ENCODE data around the gene NRG3. TPM values are rescaled to one million over a fixed set of nuclear protein-coding genes. Genes with fewer than 3 reads are reported as not detected.

Gene NRG3
- total and polyA plus RNA-seq, 11 donors: 0.11 to 0.41 (median 0.27) TPM; not detected in 7

GRCh38 chr10:82492647-82493046 is 617.7 kb downstream of the NRG3 start:
- no peak overlapping the region for H3K27ac ChIP-seq
- intact Hi-C loops (cut with DNase I): no loop called here
- peaks cover 0 to 9% (median 0%) of the 10 kb centered on the region in 12 donors for H3K4me1 ChIP-seq
- no peaks in the 10 kb centered on the region for H3K36me3 ChIP-seq
- no peak overlapping the region for H3K4me3 ChIP-seq
- no peak for DNase-seq
- no peaks in the 10 kb centered on the region for H3K9me3 ChIP-seq
- no peak for ATAC-seq
- WGBS, 4 donors: 75 to 81% (median 76%) methylated on average over 2 of the region's 2 CpGs
- no peaks in the 10 kb centered on the region for H3K27me3 ChIP-seq
- TF ChIP-seq CTCF (IDR thresholded peaks at IDR 0.05) (no peak), POLR2A (IDR thresholded peaks at IDR 0.05) (no peak)

- TF ChIP-seq CTCF (IDR thresholded peaks at IDR 0.05) (no peak), POLR2A (IDR thresholded peaks at IDR 0.05) (no peak)
- ATAC-seq: peak; percentile 67 to 96 (median 77)
- H3K9me3 ChIP-seq: peaks cover 0 to 5% (median 0%) of the 10 kb centered on the region in 12 donors
- H3K27me3 ChIP-seq: no peaks in the 10 kb centered on the region
- no peak for DNase-seq
- intact Hi-C loops (cut with DNase I): no loop called here
- H3K36me3 ChIP-seq: no peaks in the 10 kb centered on the region
- no peak overlapping the region for H3K4me3 ChIP-seq
- H3K27ac ChIP-seq: peak overlapping the region in 3 of 12 donors; percentile 59 to 69 (median 68)
- WGBS, 4 donors: 66 to 84% (median 73%) methylated on average over 1 of the region's 1 CpG
- peaks cover 0 to 9% (median 0%) of the 10 kb centered on the region in 12 donors for H3K4me1 ChIP-seq
Observed at GRCh38 chr10:82496114-82496513, 621.1 kb downstream of the NRG3 start.

GRCh38 chr10:82497439-82497838 is 622.4 kb downstream of the NRG3 start:
- Histone ChIP-seq H3K27me3 (no peaks in the 10 kb centered on the region), H3K27ac (no peak overlapping the region), H3K9me3 (peaks cover 0 to 5% (median 0%) of the 10 kb centered on the region in 12 donors), H3K4me3 (no peak overlapping the region), H3K4me1 (peaks cover 0 to 9% (median 0%) of the 10 kb centered on the region in 12 donors), H3K36me3 (no peaks in the 10 kb centered on the region)
- intact Hi-C loops (cut with DNase I): no loop called here
- no peak for DNase-seq
- WGBS, 4 donors: 80 to 91% (median 87%) methylated on average over 2 of the region's 2 CpGs
- peak in 1 of 4 donors; percentile 24 for ATAC-seq
- TF ChIP-seq POLR2A (IDR thresholded peaks at IDR 0.05): no peak
- no peak for TF ChIP-seq CTCF (IDR thresholded peaks at IDR 0.05)

- intact Hi-C loops (cut with DNase I): no loop called here
Observed at GRCh38 chr10:82498976-82499375, 624.0 kb downstream of the NRG3 start.

More at GRCh38 chr10:82498976-82499375, 624.0 kb downstream of the NRG3 start:
- DNase-seq: no peak
- H3K9me3 ChIP-seq: peaks cover 0 to 5% (median 0%) of the 10 kb centered on the region in 12 donors
- ATAC-seq: no peak
- no peak overlapping the region for H3K4me3 ChIP-seq
- no peak overlapping the region for H3K27ac ChIP-seq
- no peaks in the 10 kb centered on the region for H3K36me3 ChIP-seq
- peaks cover 0 to 9% (median 0%) of the 10 kb centered on the region in 12 donors for H3K4me1 ChIP-seq
- no peaks in the 10 kb centered on the region for H3K27me3 ChIP-seq
- no peak for TF ChIP-seq POLR2A (IDR thresholded peaks at IDR 0.05)
- no peak for TF ChIP-seq CTCF (IDR thresholded peaks at IDR 0.05)
